Activated naive CD8-positive, alpha-beta T cell treated with anti-CD3 and anti-CD28 coated beads, Interleukin-2, amount 10 ng/mL, durations not matched to agents 7 days and 5 days (primary cell): ENCODE data around the gene RNF220. TPM values are rescaled to one million over a fixed set of nuclear protein-coding genes. Genes with fewer than 3 reads are reported as not detected.

Source experiments
- ATAC-seq: fragments of 150-1000 bp; cut with Tn5 transposase; one replicate; pipeline ENCODE4 v1.10.0; 2021; ENCODE audit warnings: low read depth, moderate library complexity
- POLR2A ChIA-PET: fragments of 350-600 bp; sonication (Branson Sonifier 250); formaldehyde crosslinking; loops from one replicate; lab custom pipeline; 2021; ENCODE audit warnings: antibody characterized with exemption; lab: Charles Lee
- DNase-seq: peaks from one replicate; pipeline ENCODE4 v3.0.0; 2021
- H3K27ac Mint-ChIP-seq: one replicate; pipeline ENCODE4 v1.8.0; 2022; ENCODE audit warnings: mild to moderate bottlenecking, mixed read lengths
- H3K27me3 Mint-ChIP-seq: one replicate; pipeline ENCODE4 v1.8.0; 2022; ENCODE audit warnings: mild to moderate bottlenecking, moderate library complexity, mixed read lengths
- H3K36me3 Mint-ChIP-seq: one replicate; pipeline ENCODE4 v1.8.0; 2021; ENCODE audit warnings: mild to moderate bottlenecking, mixed read lengths
- H3K4me1 Mint-ChIP-seq: one replicate; pipeline ENCODE4 v1.8.0; 2021; ENCODE audit warnings: mixed read lengths
- H3K4me3 Mint-ChIP-seq: one replicate; pipeline ENCODE4 v1.8.0; 2022; ENCODE audit warnings: mild to moderate bottlenecking, moderate library complexity, mixed read lengths
- H3K9me3 Mint-ChIP-seq: one replicate; pipeline ENCODE4 v1.8.0; 2021; ENCODE audit warnings: mixed read lengths
- total RNA-seq, 2 experiments: library from RNA; stranded (reverse); gene quantifications; one replicate each; pipeline ENCODE4 v1.2.3, GENCODE V29; 2021

Gene RNF220
- total RNA-seq, 2 experiments from 2014 or later = 91.3 to 94.4 TPM

DNA sequence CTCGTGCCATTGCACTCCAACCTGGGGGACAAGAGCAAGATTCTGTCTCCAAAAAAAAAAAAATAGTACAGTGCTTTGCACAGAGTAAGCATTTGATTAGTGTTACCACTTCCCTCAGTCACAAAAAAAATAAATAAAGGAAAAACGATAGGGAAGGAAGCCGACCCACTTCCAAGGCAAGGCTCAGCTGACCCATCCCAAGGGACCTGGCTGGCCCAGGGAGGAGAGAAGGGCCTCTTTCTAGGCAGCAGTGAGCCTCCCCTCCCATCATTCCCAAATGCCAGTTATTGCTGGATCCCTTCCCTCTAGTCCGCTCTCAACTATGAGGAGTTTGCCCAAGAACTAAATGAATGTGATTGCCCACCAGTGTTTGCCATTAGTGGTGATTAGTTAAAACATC, 191.5 kb downstream of the RNF220 start:
- Mint-ChIP-seq H3K27ac (no peak overlapping the region), H3K9me3 (no peaks in the 10 kb centered on the region), H3K4me1 (peaks cover 2% of the 10 kb centered on the region), H3K36me3 (no peaks in the 10 kb centered on the region), H3K4me3 (no peak overlapping the region), H3K27me3 (peaks cover 4% of the 10 kb centered on the region)
- DNase-seq (no peak), ATAC-seq (no peak)
- POLR2A ChIA-PET = no interaction called here

DNA sequence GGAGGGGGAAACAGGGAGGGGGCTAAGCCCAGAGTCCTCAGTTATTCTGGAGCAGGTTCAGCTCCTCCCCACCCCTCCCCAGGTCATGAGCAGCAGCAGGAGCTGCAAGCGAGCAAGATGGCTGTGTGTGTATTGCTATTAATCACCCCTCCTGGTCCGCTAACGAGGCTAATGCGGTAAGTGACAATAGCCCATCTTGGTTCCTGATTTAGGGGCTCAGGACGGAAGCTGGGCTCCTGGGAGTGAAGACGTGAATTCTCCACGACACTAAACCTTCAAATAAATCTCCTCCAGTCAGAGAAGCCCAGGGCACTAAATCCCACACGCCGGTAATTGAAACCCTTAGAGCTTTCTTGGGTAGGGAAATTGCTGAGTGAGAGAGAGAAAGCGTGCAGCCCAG, 193.1 kb downstream of the RNF220 start:
- no peak overlapping the region for H3K27ac Mint-ChIP-seq
- H3K4me1 Mint-ChIP-seq = no peaks in the 10 kb centered on the region
- H3K27me3 Mint-ChIP-seq = peaks cover 3% of the 10 kb centered on the region
- POLR2A ChIA-PET = no interaction called here
- ATAC-seq (no peak), DNase-seq (no peak)
- H3K9me3 Mint-ChIP-seq = no peaks in the 10 kb centered on the region
- no peak overlapping the region for H3K4me3 Mint-ChIP-seq
- H3K36me3 Mint-ChIP-seq = no peaks in the 10 kb centered on the region

DNA sequence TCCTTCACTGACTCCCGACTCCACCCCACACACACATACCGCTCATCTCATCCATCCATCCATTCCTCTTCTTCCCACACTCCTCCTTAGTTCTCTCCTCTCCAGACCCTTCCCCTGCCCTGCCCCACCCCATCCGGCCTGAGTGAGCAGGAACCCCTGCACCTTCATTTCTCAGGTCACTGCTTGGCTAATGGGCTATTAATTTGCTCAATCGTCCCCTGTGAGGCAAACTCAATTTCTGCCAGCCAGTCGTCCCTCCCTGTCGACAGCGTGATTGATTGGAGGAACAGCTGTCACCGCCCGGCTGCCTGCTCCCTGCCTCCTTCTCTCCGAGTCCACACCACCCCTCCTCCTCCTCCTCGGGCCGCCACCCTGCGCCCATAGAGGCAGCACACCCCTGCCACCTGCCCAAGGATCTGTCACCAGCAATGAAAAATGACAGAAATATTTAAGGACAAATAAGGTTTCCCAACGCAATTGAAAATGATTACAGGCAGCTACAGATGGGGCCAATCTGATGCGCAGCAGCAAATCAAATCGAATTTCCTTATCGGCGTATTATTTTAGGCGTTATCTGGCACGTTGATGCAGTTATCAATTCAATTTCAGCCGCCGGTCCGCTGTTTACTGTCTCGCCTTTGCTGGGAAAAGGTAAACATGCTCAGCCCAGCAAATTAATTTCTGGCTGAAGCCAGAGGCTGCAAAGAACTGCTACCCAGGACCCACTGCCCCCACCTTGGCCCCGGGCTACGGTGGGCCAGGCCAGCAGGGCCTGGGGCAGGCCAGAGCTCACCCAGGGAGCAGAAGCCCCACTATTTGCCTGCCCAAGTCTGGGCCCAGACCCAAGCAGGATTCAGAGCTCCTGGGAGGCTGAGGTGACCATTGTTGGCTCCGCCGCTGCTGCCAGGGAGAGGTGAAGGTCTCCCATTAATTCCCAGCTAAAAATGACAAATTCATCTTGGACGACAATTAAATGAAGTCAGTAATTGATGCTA, 197.9 kb downstream of the RNF220 start:
- no peak for ATAC-seq
- DNase-seq = no peak

DNA sequence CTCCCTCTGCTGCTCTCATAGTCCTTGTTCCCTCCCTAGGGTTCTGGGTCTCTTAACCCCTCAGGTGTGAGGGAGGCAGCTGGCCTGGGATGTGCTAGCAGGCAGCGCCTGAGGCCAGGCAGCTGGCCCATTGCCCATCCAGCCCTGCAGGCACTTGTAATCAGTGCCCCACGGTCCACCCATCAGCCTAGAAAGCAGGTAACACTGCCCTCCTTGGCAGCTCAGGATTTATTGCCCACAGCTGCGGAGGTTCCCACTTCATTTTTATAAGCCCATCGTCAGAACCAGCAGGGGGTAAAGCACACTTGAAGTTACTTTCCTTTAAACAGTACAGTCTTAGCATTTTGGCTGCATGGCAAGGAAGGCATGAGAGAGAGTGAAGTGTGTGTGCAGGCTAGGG, 198.7 kb downstream of the RNF220 start:
- H3K27ac Mint-ChIP-seq = no peak overlapping the region
- DNase-seq (no peak), ATAC-seq (no peak)
- no peak overlapping the region for H3K4me3 Mint-ChIP-seq
- peaks cover 2% of the 10 kb centered on the region for H3K27me3 Mint-ChIP-seq
- POLR2A ChIA-PET = interaction anchor here (1.0 kb wide), 1 partner anchor 28 kb away, joined by 3 read pairs; no protein-coding TSS in a partner anchor
- H3K4me1 Mint-ChIP-seq = no peaks in the 10 kb centered on the region
- no peaks in the 10 kb centered on the region for H3K9me3 Mint-ChIP-seq
- no peaks in the 10 kb centered on the region for H3K36me3 Mint-ChIP-seq

More for the DNA sequence above, 197.9 kb downstream of the RNF220 start:
- POLR2A ChIA-PET = no interaction called here
- Mint-ChIP-seq H3K9me3 (no peaks in the 10 kb centered on the region), H3K4me1 (no peaks in the 10 kb centered on the region), H3K4me3 (no peak overlapping the region), H3K27ac (no peak overlapping the region), H3K36me3 (no peaks in the 10 kb centered on the region), H3K27me3 (peaks cover 2% of the 10 kb centered on the region)

DNA sequence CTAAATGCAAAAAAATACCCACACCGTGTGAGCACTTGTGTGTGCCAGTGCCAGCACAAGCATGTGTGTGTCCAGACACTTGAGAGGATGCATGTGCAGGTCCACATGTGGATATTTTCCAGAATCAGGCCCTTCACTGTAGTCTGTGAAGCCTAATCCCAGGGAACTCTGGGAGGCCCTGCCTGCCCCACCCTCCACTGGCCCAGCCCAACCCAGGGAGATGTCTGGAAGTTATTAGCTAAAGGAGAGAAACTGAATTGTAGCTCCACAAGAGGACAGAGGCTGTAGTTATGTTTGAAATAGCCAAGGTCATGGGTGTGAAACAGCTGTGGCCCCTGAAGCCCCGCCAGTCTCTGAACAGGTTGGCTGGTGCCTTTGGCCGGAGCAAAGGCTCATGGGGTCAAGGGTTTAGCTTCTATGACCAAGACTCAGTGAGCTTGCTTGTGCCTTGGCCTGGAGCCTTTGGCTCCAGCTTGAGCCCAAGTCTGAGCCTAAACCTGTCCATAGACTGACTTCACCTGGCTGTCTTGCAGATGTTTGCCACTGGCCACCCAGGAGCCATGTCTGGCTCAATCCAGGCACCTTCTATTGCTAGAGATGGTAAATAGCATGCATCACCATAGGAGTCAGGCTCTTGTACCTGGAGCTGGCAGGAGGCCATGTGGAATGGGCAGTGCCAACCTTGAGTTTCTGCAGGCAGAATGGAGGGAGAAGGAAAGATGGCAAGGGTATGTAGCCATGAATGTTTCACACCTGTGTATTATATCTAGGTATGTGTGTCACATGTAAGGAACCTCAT, 199.3 kb downstream of the RNF220 start:
- Mint-ChIP-seq H3K27ac (no peak overlapping the region), H3K36me3 (no peaks in the 10 kb centered on the region), H3K9me3 (no peaks in the 10 kb centered on the region), H3K27me3 (peaks cover 2% of the 10 kb centered on the region), H3K4me3 (no peak overlapping the region), H3K4me1 (no peaks in the 10 kb centered on the region)
- POLR2A ChIA-PET = interaction anchor here (1.0 kb wide), 1 partner anchor 28 kb away, joined by 3 read pairs; no protein-coding TSS in a partner anchor
- DNase-seq (no peak), ATAC-seq (no peak)

DNA sequence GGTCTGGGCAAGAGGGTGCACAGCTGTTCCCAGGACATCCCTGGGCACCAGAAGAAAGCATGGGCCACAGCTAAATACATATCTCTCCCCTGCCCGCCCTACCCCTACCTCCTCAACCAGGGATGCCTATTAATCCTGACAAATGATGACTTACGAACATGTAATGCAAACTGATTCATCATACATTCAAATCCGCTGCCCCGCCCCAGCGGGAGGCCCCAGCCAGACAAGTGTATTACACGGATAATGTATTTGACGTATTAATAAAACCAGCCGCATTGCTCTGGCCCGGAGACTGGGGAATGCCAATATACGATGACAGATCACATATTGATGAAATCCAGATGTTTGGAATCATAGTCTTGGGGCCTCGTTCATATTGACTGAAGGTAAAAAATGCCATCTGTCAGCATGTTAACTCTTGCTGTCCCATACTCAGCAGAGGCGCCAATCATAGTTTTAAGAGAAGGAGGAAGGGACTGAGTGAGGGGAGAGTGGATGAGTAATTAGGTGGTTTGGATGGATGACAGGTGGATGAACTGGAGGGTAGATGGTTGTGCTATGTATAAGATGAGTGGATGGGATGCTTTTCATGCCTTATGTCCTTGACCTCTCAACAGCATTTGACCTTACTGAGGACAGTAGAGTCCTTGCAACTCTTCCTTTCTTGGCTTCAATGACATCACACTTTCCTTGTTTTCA, 201.0 kb downstream of the RNF220 start:
- H3K4me1 Mint-ChIP-seq = no peaks in the 10 kb centered on the region
- H3K4me3 Mint-ChIP-seq = no peak overlapping the region
- H3K27ac Mint-ChIP-seq = no peak overlapping the region
- ATAC-seq (no peak), DNase-seq (no peak)
- H3K9me3 Mint-ChIP-seq = no peaks in the 10 kb centered on the region
- H3K27me3 Mint-ChIP-seq = peaks cover 2% of the 10 kb centered on the region
- POLR2A ChIA-PET = no interaction called here
- H3K36me3 Mint-ChIP-seq = no peaks in the 10 kb centered on the region

DNA sequence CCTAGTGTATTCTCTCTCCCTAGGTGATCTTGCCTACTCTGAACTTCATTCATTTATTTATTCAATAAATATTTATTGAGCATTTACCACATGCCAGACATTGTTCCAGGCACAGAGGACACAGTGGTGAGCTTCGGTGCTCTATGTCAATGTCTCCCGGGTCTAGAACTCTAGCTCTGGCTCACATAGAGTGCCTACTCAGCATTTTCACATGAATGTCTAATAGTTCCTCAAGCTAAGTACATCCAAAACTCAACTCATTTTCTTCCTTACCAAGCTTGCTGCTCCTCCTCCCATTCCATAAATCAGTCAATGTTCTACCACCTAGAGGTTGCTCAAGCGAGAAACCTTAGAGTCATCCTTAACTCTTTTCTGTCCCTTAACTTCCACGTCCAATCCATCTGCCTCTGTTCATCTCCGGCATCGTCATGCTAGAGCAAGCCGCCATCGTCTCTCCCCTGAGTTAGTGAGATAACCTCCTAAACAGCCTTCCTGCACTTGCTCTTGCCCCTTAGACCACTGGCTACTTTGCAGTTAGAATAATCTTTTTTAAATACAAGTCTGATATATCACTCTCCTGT, 201.7 kb downstream of the RNF220 start:
- H3K9me3 Mint-ChIP-seq = no peaks in the 10 kb centered on the region
- H3K27me3 Mint-ChIP-seq = peaks cover 2% of the 10 kb centered on the region
- no peak for DNase-seq
- no peaks in the 10 kb centered on the region for H3K36me3 Mint-ChIP-seq
- H3K4me1 Mint-ChIP-seq = no peaks in the 10 kb centered on the region
- H3K4me3 Mint-ChIP-seq = no peak overlapping the region
- ATAC-seq = no peak
- H3K27ac Mint-ChIP-seq = no peak overlapping the region
- POLR2A ChIA-PET = no interaction called here

DNA sequence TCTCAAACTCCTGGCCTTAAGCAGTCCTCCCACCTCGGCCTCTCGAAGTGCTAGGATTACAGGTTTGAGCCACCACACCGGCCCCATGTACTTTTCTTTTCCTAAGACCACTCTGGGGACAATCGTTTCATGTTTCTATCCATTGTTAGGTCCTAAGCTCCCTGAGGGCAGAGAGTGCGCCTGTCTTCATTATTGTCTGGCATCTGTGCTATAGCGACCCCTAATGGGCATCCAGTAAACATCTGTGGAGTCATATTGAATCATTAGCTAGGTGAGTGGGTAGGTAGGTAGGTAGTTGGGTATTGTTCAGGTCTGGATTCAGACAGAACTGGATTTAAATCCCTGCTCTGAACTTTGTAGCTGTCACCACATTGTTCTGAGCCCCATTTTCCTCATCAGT, 203.1 kb downstream of the RNF220 start:
- no peak for DNase-seq
- peaks cover 2% of the 10 kb centered on the region for H3K27me3 Mint-ChIP-seq
- no peaks in the 10 kb centered on the region for H3K9me3 Mint-ChIP-seq
- ATAC-seq = no peak
- POLR2A ChIA-PET = no interaction called here
- no peaks in the 10 kb centered on the region for H3K4me1 Mint-ChIP-seq
- no peak overlapping the region for H3K4me3 Mint-ChIP-seq
- H3K36me3 Mint-ChIP-seq = no peaks in the 10 kb centered on the region
- H3K27ac Mint-ChIP-seq = no peak overlapping the region

DNA sequence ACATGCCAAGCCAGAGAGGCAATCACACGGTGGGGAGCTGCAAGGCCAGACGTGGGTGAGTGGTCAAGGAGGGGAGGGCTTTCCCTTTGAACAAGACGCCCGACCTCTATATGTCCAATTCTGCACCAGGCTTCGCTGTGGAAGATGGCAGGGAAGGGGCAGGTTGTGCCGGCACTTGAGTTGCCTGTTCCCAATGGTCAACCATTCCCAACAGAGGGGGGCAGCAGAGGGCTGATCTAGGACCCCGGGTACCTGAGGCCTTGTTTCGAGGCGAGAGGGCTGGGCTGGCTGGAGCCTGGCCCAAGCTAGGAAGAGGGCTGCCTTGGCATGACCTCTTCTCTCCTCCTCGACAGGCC, 204.3 kb downstream of the RNF220 start:
- POLR2A ChIA-PET = interaction anchor here (1.0 kb wide), 1 partner anchor 22 kb away, joined by 3 read pairs; no protein-coding TSS in a partner anchor
- Mint-ChIP-seq H3K27ac (no peak overlapping the region), H3K27me3 (peaks cover 2% of the 10 kb centered on the region), H3K9me3 (no peaks in the 10 kb centered on the region), H3K4me1 (no peaks in the 10 kb centered on the region), H3K4me3 (no peak overlapping the region), H3K36me3 (no peaks in the 10 kb centered on the region)
- no peak for ATAC-seq
- no peak for DNase-seq

DNA sequence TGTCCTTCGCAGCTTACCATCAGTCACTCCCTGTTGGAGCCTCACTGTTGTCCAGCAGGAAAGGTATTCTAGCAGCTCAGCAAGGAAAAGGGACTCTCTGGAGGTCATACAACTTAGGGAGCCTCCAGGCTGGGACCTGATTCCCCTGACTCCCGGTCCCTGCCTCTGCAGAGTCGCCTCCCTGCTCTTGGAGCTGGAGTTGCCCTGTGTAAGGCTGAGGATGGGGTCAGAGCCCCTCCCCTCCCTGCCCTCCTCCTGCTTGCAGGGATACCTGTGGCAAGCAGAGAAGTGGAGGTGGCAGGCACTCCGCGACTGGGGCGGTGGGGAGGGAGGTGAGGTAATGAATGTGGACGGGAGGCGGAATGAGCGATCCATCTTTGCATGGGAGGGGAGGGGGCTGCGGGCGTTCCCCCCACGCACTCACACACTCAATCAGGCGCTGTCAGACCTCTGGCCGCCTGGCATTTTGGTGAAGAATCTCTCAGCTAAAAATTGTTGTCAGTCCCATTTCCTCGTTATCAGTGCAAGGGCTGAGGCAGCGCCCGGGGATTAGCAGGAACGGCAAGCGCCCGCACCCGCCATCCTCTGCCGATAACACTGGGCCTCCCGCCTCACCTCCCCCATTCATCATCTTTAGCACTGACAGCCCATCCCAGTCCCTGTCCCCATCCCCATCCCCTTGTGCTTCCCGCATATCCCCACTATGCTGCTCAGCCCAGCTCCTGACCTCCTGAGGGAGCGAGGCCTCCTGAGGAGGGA, 204.9 kb downstream of the RNF220 start:
- Mint-ChIP-seq H3K27ac (no peak overlapping the region), H3K36me3 (no peaks in the 10 kb centered on the region), H3K4me1 (no peaks in the 10 kb centered on the region), H3K9me3 (no peaks in the 10 kb centered on the region), H3K27me3 (peaks cover 2% of the 10 kb centered on the region), H3K4me3 (no peak overlapping the region)
- POLR2A ChIA-PET = interaction anchor here (1.0 kb wide), 1 partner anchor 22 kb away, joined by 3 read pairs; no protein-coding TSS in a partner anchor
- no peak for ATAC-seq
- no peak for DNase-seq

DNA sequence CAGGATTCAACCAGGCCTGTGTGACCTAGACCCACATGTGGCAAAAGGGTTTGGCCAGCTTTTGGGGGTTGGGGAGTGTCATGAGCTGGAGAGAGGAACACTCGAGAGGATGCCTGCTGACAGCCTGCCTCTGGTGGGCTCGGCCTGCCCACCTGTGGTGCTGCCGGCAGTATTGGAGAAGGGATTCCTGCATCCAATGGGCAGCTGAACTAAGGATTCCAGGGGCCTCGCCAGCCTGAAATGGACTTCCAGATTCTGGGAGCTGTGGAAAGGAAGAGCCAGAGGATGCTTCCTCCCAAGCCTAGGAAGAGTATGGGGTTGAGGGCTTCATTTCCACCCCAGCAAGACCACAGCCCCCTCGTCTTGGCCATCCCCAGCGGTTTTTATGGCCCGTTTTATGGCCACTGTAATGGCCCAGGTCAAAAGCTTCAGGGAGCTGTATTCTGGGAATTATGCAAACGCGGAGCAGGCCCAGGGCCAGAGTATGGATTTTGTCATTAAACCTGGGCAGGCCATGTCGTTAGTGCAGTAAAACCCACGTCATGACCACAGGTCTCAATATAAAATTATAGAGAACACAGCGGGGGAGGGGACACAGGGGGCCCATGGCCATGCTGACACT, 205.6 kb downstream of the RNF220 start:
- Mint-ChIP-seq H3K27ac (no peak overlapping the region), H3K27me3 (peaks cover 2% of the 10 kb centered on the region), H3K36me3 (no peaks in the 10 kb centered on the region), H3K4me3 (no peak overlapping the region), H3K4me1 (no peaks in the 10 kb centered on the region), H3K9me3 (no peaks in the 10 kb centered on the region)
- ATAC-seq (no peak), DNase-seq (no peak)
- POLR2A ChIA-PET = no interaction called here

DNA sequence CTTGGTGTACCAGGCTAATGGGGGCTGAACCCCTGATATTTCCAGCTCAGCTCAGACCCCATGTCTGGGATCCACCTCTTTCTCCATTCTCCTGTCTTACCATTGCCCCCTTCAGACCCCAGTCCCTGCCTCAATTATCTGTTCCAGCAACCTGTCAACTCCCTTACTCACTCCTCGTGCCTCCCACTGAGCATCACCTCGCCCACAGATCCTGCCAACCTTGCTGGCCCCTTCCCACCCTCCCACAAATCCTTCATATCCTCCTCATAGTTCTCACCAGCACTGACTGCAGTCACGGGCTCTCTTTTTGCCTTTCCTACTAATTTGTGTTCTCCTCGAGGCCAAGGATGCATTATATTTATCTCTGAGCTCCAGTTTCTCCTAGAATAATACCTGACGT, 206.4 kb downstream of the RNF220 start:
- no peak overlapping the region for H3K27ac Mint-ChIP-seq
- no peaks in the 10 kb centered on the region for H3K27me3 Mint-ChIP-seq
- POLR2A ChIA-PET = no interaction called here
- no peaks in the 10 kb centered on the region for H3K4me1 Mint-ChIP-seq
- no peaks in the 10 kb centered on the region for H3K36me3 Mint-ChIP-seq
- no peak overlapping the region for H3K4me3 Mint-ChIP-seq
- DNase-seq (no peak), ATAC-seq (no peak)
- H3K9me3 Mint-ChIP-seq = no peaks in the 10 kb centered on the region
